NCI-H2081 (cell line): ENCODE measurements around the gene FGF10.

Source experiments
- DNase-seq, 2 experiments: peaks; one replicate each; lab custom pipeline; 2025; lab: John Stamatoyannopoulos, UW

Gene FGF10

GRCh38 chr5:44356231-44356630 is 33.0 kb downstream of the FGF10 start:
- no peak for DNase-seq

DNA sequence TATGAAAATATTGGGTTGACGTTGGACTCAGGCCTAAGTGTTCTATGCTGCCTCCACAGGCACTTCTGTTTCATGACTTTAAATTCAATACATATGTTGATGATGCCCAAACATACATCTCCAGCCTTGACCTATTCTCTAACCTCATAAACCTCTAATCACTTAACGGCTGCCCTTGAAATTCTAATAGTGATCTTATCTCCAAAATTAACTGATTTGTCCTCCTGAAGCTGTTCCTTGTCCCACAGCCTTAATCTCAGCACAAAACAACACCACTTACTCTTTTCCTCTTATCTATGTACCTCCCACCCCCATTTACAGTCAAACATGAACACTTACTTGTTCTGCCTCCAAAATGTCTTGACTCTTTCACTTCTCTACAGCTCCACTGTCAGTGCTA is 43.3 kb downstream of the FGF10 start:
- no peak for DNase-seq

DNA sequence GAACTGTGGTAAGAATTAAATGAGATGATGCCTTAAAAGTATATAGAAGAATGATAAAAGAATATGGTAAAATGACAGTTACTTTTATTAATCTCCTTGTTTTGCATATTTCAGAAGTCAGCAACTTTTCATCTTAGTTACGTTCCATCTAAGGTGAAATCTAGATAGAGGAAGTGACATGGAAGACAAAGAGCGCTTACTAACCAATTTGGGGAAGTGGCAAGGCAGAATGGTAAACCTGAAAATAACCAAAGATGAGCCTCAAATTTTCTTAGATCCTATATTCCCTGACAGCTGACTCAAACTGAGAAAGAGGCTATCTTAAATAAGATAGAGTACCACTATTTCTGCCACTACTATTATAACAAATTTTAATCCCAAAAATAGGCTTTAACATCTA is 52.5 kb downstream of the FGF10 start:
- no peak for DNase-seq

- no peak for DNase-seq
Observed at GRCh38 chr5:44334622-44335021, 54.6 kb downstream of the FGF10 start.

DNA sequence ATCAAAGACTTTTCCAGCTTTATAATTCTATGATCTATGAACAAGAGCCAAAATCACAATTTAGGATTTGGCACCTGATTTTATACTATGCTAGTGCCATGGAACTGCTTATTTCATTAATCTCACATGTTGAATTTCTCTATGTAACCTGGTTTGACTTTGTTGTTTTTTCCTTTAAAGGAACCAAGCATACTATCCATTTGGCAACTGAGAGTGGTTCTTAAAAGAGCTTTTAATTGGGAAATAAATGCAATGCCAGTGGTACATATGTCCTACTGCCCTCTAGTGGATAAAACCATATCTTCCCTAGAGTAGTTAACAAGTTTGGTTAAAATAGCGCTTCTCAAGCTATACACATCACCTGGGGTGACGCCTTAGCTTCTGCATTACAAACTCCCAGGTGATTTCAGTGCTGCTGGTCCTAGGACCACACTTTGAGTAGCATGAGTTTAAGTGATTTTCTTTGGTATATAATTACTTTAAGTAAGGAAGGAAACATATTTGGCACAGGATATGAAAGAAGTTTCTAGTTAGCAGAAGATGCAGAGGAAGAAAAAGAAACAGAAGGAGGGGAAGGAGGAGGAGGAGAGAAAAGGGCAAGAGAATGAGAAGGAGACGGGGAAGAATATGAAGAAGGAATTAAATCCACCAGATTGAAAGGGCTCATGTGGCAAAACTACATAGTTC is 56.8 kb downstream of the FGF10 start:
- DNase-seq: peak; percentile 41 to 49

DNA sequence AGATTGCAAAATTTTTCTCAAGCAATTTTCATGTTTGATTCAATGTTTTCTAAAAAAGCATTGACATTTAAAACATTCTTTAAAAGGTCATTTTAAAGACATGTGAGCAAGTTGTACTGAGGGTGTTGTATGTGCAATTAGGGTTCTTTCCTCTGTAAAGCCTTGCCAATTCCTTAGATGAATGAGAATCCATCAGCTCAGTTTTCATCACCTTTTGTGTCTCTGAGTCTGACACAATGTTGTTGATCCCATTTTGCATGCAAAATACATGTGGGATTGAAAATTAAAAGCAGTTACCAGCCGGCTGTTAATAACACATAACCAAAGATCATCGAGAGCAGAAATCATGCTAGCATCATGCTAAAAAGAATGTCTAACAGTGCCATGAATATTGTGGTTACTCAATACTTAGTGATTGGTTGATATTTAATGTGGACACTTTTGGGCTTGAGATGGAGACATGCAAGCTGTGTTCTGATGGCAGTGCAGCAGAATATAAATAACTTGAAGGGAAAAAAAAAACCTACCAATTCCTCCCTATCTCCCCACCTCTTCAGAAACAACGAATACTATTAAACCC is 57.7 kb downstream of the FGF10 start:
- no peak for DNase-seq

GRCh38 chr5:44329716-44330115 is 59.5 kb downstream of the FGF10 start:
- no peak for DNase-seq

GRCh38 chr5:44321144-44321725 is 68.0 kb downstream of the FGF10 start:
- DNase-seq: no peak

DNA sequence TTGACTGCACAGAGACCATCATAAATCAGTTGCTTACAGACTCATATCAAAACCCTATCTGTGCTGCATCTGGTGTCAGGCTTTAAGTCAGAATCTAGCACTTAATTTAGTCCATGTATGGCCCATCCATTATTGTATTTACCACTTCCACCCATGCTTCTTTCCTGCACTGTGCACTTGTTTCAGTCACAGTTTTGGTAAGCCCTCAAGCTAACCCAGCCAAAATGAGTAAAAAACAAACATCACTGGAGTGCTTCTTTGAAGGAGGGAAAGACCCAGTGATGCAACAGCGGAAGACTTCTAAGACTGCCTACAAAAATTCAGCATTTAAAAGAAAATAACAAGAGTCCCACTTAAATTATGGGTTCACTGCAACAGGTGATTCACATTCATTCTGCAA is 69.0 kb downstream of the FGF10 start:
- no peak for DNase-seq

DNA sequence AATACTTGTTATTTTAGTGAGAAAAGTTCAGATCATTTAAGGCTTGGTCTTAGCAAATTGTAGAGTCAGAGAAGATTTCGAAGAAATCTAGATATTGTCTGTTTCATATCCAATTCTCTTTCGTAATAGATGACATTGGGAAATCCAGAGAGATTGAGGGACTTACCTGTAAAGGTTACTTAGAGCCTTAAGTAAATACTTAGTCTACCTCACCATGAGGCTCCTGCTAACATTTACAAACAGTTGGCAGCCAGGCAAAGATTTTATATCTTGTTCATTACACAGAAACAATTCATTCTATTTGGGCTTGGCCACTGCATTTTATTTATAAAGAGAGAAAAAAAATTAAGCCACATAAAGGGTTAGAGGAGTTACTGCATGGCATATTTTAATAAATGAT is 70.3 kb downstream of the FGF10 start:
- no peak for DNase-seq

GRCh38 chr5:44312374-44312773 is 76.8 kb downstream of the FGF10 start:
- no peak for DNase-seq

GRCh38 chr5:44300551-44300950 is 88.7 kb downstream of the FGF10 start:
- DNase-seq: no peak

DNA sequence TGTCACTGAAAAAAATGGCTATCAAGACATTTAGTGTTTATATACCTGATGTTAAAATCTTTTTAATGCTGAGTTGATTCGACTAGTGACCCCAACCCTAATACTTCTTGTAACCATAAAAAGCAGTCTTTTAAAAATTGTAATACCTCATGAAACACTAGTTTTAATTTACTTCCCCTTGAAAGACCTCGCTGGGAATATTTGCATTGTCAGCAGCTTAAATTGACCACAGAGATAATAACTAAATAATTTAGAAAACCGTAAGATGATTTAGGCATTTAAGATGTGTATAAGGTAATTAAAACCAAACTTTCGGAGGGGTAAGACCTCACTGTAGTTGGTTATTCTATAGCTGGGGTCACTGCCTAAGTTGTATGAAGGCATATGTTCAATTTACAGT is 89.8 kb downstream of the FGF10 start:
- DNase-seq: no peak

DNA sequence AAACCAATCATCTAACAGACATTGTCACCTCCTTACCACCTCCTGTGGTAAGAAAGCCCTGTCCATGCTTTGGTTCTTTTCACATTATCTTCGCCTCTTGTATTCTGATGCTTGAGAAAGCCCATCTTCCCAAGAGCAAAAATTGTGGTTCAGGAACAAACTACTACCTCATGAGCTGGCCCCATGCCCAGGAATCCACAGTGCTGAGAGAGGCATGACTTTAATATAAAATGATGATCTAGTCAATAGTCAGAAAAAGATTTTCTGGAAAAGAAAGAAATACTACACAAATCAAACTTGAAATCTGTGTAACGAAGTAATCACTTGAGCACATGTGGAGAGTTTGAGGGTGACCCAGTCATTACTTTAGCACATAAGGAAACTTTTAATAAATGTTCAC is 94.7 kb downstream of the FGF10 start:
- DNase-seq: no peak

DNA sequence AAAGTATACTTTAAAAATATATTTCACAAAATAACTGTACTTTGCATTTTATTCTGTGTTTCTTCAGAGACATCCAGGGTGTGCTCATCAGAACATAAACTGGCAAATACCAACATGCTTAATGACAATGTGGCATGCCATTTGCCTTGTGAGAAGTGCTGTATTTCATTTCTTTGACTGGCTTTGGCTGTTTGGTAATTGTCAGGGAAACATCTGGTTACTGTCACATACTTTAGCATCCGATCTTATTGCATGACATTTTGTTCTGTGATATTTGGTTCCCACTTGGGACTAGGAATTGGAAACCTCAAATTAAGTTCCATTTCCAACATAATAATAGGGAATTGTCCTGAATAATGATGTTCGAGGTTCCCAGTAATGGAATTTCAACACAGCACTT is 96.5 kb downstream of the FGF10 start:
- no peak for DNase-seq

DNA sequence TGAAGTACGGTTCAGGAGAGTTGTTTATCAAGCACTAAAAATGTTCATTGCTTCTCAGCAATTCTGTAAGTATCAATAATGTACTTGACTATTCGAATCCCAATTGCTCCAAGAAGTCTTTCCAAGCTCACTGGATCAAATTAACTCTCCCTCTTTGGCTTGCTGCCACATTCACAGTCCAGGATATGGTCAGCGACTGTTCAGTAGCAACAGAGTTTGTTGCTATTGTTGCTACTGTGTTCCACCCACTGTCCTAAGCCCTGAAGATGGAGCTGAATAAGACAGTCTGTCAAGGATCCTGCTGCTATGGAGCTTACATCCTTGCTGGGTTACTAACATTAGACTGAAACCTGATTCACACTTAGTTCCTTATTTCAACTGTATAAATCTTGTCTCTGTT is 110.8 kb downstream of the FGF10 start:
- DNase-seq: no peak

DNA sequence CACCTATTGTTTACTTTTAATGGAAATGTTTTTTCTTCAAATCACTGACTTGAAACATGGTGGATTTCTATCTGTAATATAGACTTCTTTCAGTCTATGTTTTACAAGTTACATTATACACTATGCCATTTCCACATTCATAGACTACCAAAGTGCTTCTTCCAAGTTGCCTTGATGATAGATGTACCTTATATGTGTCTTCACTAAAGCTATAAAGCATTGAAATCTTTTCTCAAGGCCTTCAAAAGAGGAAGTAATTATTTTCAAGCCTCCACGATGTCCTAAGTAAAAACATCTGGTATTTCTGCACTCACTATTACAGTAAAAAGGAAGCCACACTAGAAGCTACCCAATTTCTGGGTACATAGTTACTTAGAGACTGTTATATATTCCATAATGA is 113.3 kb downstream of the FGF10 start:
- DNase-seq: no peak

- DNase-seq: no peak
Observed at GRCh38 chr5:44275329-44275728, 113.9 kb downstream of the FGF10 start.

GRCh38 chr5:44267909-44268308 is 121.3 kb downstream of the FGF10 start:
- no peak for DNase-seq

GRCh38 chr5:44266882-44267576 is 122.2 kb downstream of the FGF10 start:
- DNase-seq: no peak

- DNase-seq: no peak
Observed at GRCh38 chr5:44265713-44266112, 123.5 kb downstream of the FGF10 start.

DNA sequence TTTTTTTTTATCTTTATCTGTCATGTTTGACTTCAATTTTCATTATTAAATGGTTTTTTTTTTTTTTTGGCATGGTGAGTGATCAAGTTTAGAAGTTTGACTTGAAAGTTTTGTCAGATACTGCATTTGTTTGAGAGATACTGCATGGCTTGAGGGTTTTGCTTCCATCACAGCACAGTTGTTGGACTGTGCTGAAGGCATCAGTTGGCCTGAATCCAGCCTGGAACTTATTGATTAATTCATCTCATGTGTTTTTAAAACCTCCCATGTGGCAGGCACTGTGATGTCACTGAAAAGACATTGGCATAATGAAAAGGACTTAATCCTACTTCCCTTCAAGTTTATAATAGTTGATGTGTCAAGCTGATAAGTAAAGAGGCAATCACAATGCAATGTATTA is 128.4 kb downstream of the FGF10 start:
- DNase-seq: no peak

- DNase-seq: no peak
Observed at GRCh38 chr5:44257653-44258365, 131.4 kb downstream of the FGF10 start.
